DND-41 (cell line): Measurements from ENCODE around the gene RNF138.

Experiments
- ATAC-seq: fragments of 200-7000 bp; cut with Tn5 transposase; 3 replicates; pipeline ENCODE4 v1.9.1; 2021; ENCODE audit warnings: low read depth; ENCODE audit not compliant: insufficient read depth
- DNase-seq: peaks from one replicate; pipeline ENCODE4 v3.0.0-alpha.2; 2020
- H2AFZ ChIP-seq: 2 replicates; pipeline ENCODE4 v1.6.0; 2012; ENCODE audit warnings: low read depth, low read length
- H3K27ac ChIP-seq: 2 replicates; pipeline ENCODE4 v1.5.1; 2012; ENCODE audit warnings: low read length, inconsistent platforms
- H3K27me3 ChIP-seq: fragments of 200-600 bp; sonication (generic); 2 replicates; pipeline ENCODE4 v1.6.0; 2012; ENCODE audit warnings: low read length, mild to moderate bottlenecking, inconsistent platforms; ENCODE audit not compliant: insufficient read depth, poor library complexity
- H3K36me3 ChIP-seq: 2 replicates; pipeline ENCODE4 v1.5.1; 2012; ENCODE audit warnings: low read length, inconsistent platforms; ENCODE audit not compliant: insufficient read depth
- H3K4me1 ChIP-seq: 2 replicates; pipeline ENCODE4 v1.5.1; 2012; ENCODE audit warnings: mild to moderate bottlenecking, low read length; ENCODE audit not compliant: insufficient read depth
- H3K4me2 ChIP-seq: 2 replicates; pipeline ENCODE4 v1.6.0; 2012; ENCODE audit warnings: mild to moderate bottlenecking, moderate library complexity, low read length, inconsistent platforms; ENCODE audit not compliant: insufficient read depth
- H3K4me3 ChIP-seq, 2 experiments: fragments of 200-600 bp in 1 of 2; shearing (Covaris generic) in 1 of 2; 2 replicates each; pipeline ENCODE4 v1.5.1; 2012 to 2016; ENCODE audit warnings: inconsistent platforms in 2 of 2, low read length in 2 of 2, mild to moderate bottlenecking in 2 of 2, low read depth in 1 of 2, moderate library complexity in 1 of 2
- H3K79me2 ChIP-seq: 2 replicates; pipeline ENCODE4 v1.6.0; 2012; ENCODE audit warnings: low read length, inconsistent platforms; ENCODE audit not compliant: insufficient read depth
- H3K9ac ChIP-seq: 2 replicates; pipeline ENCODE4 v1.6.0; 2012; ENCODE audit warnings: low read depth, mild to moderate bottlenecking, inconsistent platforms, low read length, moderate library complexity
- H3K9me3 ChIP-seq: 2 replicates; pipeline ENCODE4 v1.5.1; 2012; ENCODE audit warnings: low read length, moderate library complexity, mild to moderate bottlenecking, inconsistent platforms; ENCODE audit not compliant: insufficient read depth, severe bottlenecking
- H4K20me1 ChIP-seq: 2 replicates; pipeline ENCODE4 v1.6.0; 2012; ENCODE audit warnings: low read length; ENCODE audit not compliant: insufficient read depth
- EZH2 ChIP-seq: IDR thresholded peaks from 3 replicates; pipeline ENCODE4 v1.6.1; 2012; ENCODE audit warnings: borderline replicate concordance, low read depth, mild to moderate bottlenecking, moderate library complexity, low read length, inconsistent platforms; ENCODE audit not compliant: severe bottlenecking
- TF ChIP-seq, protein P1 (sequence below): IDR thresholded peaks from 2 replicates; pipeline ENCODE4 v1.5.1; 2012; ENCODE audit warnings: borderline replicate concordance, low read length, moderate library complexity, mild to moderate bottlenecking; ENCODE audit not compliant: poor library complexity, severe bottlenecking; ENCODE audit errors: extremely low read depth

The RNF138 gene

DNA sequence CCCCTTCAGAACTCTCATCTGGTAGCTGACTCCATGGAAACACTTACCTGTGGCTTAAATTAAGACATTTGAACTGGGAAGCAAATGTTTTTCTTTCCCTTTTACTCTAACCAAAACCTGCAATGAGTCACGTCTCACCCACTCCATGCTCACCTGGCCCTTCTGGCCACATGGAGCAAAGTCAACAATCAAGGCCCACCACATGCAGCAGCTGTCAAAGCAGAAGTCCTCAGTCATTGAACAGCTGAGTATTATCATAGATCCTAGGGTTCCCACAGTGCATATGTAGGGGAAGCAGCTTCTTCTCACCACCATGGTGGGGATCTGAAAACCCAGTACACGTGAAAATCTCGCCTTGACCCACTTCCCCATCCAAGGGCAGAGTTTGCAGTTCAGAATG lies 85.9 kb downstream of the RNF138 start:
- Histone ChIP-seq H2AFZ (no peak overlapping the region), H3K4me3 (no peak overlapping the region), H3K79me2 (no peaks in the 10 kb centered on the region), H3K27ac (no peak overlapping the region), H3K9ac (no peak overlapping the region), H3K4me1 (no peaks in the 10 kb centered on the region), H3K36me3 (no peaks in the 10 kb centered on the region), H3K9me3 (no peaks in the 10 kb centered on the region), H4K20me1 (no peaks in the 10 kb centered on the region), H3K4me2 (no peak overlapping the region), H3K27me3 (no peaks in the 10 kb centered on the region)
- TF ChIP-seq EZH2: no peak
- TF ChIP-seq, protein P1, sequence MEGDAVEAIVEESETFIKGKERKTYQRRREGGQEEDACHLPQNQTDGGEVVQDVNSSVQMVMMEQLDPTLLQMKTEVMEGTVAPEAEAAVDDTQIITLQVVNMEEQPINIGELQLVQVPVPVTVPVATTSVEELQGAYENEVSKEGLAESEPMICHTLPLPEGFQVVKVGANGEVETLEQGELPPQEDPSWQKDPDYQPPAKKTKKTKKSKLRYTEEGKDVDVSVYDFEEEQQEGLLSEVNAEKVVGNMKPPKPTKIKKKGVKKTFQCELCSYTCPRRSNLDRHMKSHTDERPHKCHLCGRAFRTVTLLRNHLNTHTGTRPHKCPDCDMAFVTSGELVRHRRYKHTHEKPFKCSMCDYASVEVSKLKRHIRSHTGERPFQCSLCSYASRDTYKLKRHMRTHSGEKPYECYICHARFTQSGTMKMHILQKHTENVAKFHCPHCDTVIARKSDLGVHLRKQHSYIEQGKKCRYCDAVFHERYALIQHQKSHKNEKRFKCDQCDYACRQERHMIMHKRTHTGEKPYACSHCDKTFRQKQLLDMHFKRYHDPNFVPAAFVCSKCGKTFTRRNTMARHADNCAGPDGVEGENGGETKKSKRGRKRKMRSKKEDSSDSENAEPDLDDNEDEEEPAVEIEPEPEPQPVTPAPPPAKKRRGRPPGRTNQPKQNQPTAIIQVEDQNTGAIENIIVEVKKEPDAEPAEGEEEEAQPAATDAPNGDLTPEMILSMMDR: no peak
- DNase-seq: no peak
- no peak for ATAC-seq
